GM23338 (cell line): ENCODE data around the gene NTF3. TPM values are rescaled to one million over a fixed set of nuclear protein-coding genes. Genes with fewer than 3 reads are reported as not detected.

Experiments used
- ATAC-seq: fragments of 200-7000 bp; cut with Tn5 transposase; 3 replicates; pipeline ENCODE4 v1.9.1; 2020
- DNase-seq: peaks from one replicate; pipeline ENCODE4 v3.0.0-alpha.2; 2015; ENCODE audit warnings: low spot score
- H2AFZ ChIP-seq: fragments of 200-600 bp; sonication (generic); 2 replicates; pipeline ENCODE4 v1.8.0; 2016; ENCODE audit warnings: antibody characterized with exemption, mild to moderate bottlenecking, moderate library complexity
- H3F3A ChIP-seq: fragments of 200-600 bp; sonication (generic); replicated peaks from 2 replicates; pipeline ENCODE4 v1.8.0; 2017; ENCODE audit warnings: antibody characterized with exemption, mixed run types, low read depth
- H3K27ac ChIP-seq: fragments of 200-600 bp; sonication (generic); 2 replicates; pipeline ENCODE4 v1.6.1; 2016; ENCODE audit warnings: low read depth
- H3K27me3 ChIP-seq: fragments of 200-600 bp; sonication (generic); 2 replicates; pipeline ENCODE4 v1.8.0; 2016; ENCODE audit warnings: mild to moderate bottlenecking, mixed run types, moderate library complexity; ENCODE audit not compliant: insufficient read depth
- H3K36me3 ChIP-seq: fragments of 200-600 bp; sonication (generic); 2 replicates; pipeline ENCODE4 v1.8.0; 2016; ENCODE audit warnings: mild to moderate bottlenecking; ENCODE audit not compliant: insufficient read depth
- H3K4me1 ChIP-seq: fragments of 200-600 bp; sonication (generic); 2 replicates; pipeline ENCODE4 v1.8.0; 2016; ENCODE audit warnings: mild to moderate bottlenecking, moderate library complexity; ENCODE audit not compliant: insufficient read depth
- H3K4me2 ChIP-seq: fragments of 200-600 bp; sonication (generic); 2 replicates; pipeline ENCODE4 v1.7.1; 2017; ENCODE audit warnings: mixed run types
- H3K4me3 ChIP-seq: fragments of 200-600 bp; sonication (generic); 2 replicates; pipeline ENCODE4 v1.6.1; 2016; ENCODE audit warnings: mixed run types
- H3K79me2 ChIP-seq: fragments of 200-600 bp; sonication (generic); replicated peaks from 2 replicates; pipeline ENCODE4 v1.8.0; 2017; ENCODE audit warnings: mild to moderate bottlenecking; ENCODE audit not compliant: insufficient read depth
- H3K9me2 ChIP-seq: fragments of 200-600 bp; sonication (generic); 2 replicates; pipeline ENCODE4 v1.8.0; 2017; ENCODE audit not compliant: insufficient read depth
- H4K20me1 ChIP-seq: fragments of 200-600 bp; sonication (generic); replicated peaks from 2 replicates; pipeline ENCODE4 v1.8.0; 2017; ENCODE audit warnings: mild to moderate bottlenecking; ENCODE audit not compliant: insufficient read depth
- H3K27ac Mint-ChIP-seq: 2 replicates; pipeline ENCODE4 v1.8.0; 2020; ENCODE audit warnings: inconsistent platforms, mild to moderate bottlenecking, moderate library complexity, mixed read lengths
- H3K27me3 Mint-ChIP-seq: 3 replicates; pipeline ENCODE4 v1.8.0; 2022; ENCODE audit warnings: low read depth, mild to moderate bottlenecking, moderate library complexity, mixed read lengths, inconsistent platforms; ENCODE audit not compliant: insufficient read depth, poor library complexity
- H3K36me3 Mint-ChIP-seq: 3 replicates; pipeline ENCODE4 v1.8.0; 2021; ENCODE audit warnings: low read depth, mild to moderate bottlenecking, inconsistent platforms, moderate library complexity, mixed read lengths
- H3K4me1 Mint-ChIP-seq: 3 replicates; pipeline ENCODE4 v1.8.0; 2020; ENCODE audit warnings: mild to moderate bottlenecking, inconsistent platforms, mixed read lengths
- H3K4me3 Mint-ChIP-seq: 3 replicates; pipeline ENCODE4 v1.8.0; 2021; ENCODE audit warnings: moderate library complexity, mild to moderate bottlenecking, inconsistent platforms, mixed read lengths
- H3K9me3 Mint-ChIP-seq: 3 replicates; pipeline ENCODE4 v1.8.0; 2020; ENCODE audit warnings: moderate library complexity, mild to moderate bottlenecking, inconsistent platforms, mixed read lengths
- EZH2 ChIP-seq: fragments of 200-600 bp; sonication (generic); IDR thresholded peaks from one replicate; pipeline ENCODE4 v1.8.0; 2017; ENCODE audit warnings: antibody characterized with exemption, mild to moderate bottlenecking, low read depth; ENCODE audit not compliant: unreplicated experiment
- NANOG ChIP-seq: IDR thresholded peaks from 2 replicates; pipeline ENCODE4 v1.6.1; 2016; ENCODE audit warnings: antibody characterized with exemption, borderline replicate concordance
- POLR2AphosphoS5 ChIP-seq: IDR thresholded peaks from 2 replicates; pipeline ENCODE4 v1.6.1; 2016; ENCODE audit warnings: antibody characterized with exemption, low read depth
- STAT1 ChIP-seq: IDR thresholded peaks from one replicate; pipeline ENCODE4 v1.6.1; 2016; ENCODE audit warnings: antibody characterized with exemption; ENCODE audit not compliant: unreplicated experiment
- ZNF462 ChIP-seq: fragments of 250-450 bp; sonication (Bioruptor Pico); IDR thresholded peaks from 2 replicates; pipeline ENCODE4 v1.5.0; 2020; ENCODE audit warnings: mild to moderate bottlenecking, moderate library complexity
- polyA plus RNA-seq: library from polyadenylated mRNA; unstranded; fragments of >200 nt; fragmentation: Nextera tagmentation; extraction: Ambion mirVana; gene quantifications from 2 replicates; pipeline ENCODE4 v1.2.1, GENCODE V29; 2016
- total RNA-seq: library from RNA; depleted of rRNA; stranded (reverse); fragments of >200 nt; shearing (Covaris generic); gene quantifications from 2 replicates; pipeline ENCODE4 v1.2.3, GENCODE V29; 2014
- TF ChIP-seq, protein P1 (sequence below): IDR thresholded peaks from one replicate; pipeline ENCODE4 v1.6.1; 2018; ENCODE audit warnings: antibody characterized with exemption; ENCODE audit not compliant: unreplicated experiment

The NTF3 gene
- total and polyA plus RNA-seq, 2 experiments from 2014 or later: 1.2 TPM; not detected in 1

GRCh38 chr12:5507401-5507935 lies 75.6 kb downstream of the NTF3 start:
- H3K9me2 ChIP-seq: no peaks in the 10 kb centered on the region
- ATAC-seq (no peak), DNase-seq (no peak)
- H3F3A ChIP-seq: no peaks in the 10 kb centered on the region
- peaks cover 16% of the 10 kb centered on the region for H3K4me1 Mint-ChIP-seq
- no peaks in the 10 kb centered on the region for H3K36me3 ChIP-seq
- peaks cover 4% of the 10 kb centered on the region; the same call in 1 of the 2 replicates for H3K4me1 ChIP-seq
- H3K79me2 ChIP-seq: no peaks in the 10 kb centered on the region
- no peaks in the 10 kb centered on the region; the same call in 2 of the 3 replicates for H3K36me3 Mint-ChIP-seq
- no peak overlapping the region for H3K4me3 Mint-ChIP-seq
- H3K27me3 Mint-ChIP-seq: peaks cover 7% of the 10 kb centered on the region
- H3K9me3 Mint-ChIP-seq: no peaks in the 10 kb centered on the region
- H3K27ac Mint-ChIP-seq: no peak overlapping the region
- TF ChIP-seq ZNF462 (CRISPR knock-in tag) (no peak), NANOG (no peak), POLR2AphosphoS5 (no peak), STAT1 (no peak), EZH2 (no peak)
- TF ChIP-seq, protein P1, sequence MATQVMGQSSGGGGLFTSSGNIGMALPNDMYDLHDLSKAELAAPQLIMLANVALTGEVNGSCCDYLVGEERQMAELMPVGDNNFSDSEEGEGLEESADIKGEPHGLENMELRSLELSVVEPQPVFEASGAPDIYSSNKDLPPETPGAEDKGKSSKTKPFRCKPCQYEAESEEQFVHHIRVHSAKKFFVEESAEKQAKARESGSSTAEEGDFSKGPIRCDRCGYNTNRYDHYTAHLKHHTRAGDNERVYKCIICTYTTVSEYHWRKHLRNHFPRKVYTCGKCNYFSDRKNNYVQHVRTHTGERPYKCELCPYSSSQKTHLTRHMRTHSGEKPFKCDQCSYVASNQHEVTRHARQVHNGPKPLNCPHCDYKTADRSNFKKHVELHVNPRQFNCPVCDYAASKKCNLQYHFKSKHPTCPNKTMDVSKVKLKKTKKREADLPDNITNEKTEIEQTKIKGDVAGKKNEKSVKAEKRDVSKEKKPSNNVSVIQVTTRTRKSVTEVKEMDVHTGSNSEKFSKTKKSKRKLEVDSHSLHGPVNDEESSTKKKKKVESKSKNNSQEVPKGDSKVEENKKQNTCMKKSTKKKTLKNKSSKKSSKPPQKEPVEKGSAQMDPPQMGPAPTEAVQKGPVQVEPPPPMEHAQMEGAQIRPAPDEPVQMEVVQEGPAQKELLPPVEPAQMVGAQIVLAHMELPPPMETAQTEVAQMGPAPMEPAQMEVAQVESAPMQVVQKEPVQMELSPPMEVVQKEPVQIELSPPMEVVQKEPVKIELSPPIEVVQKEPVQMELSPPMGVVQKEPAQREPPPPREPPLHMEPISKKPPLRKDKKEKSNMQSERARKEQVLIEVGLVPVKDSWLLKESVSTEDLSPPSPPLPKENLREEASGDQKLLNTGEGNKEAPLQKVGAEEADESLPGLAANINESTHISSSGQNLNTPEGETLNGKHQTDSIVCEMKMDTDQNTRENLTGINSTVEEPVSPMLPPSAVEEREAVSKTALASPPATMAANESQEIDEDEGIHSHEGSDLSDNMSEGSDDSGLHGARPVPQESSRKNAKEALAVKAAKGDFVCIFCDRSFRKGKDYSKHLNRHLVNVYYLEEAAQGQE: no peak
- no peaks in the 10 kb centered on the region for H4K20me1 ChIP-seq
- H3K4me2 ChIP-seq: no peak overlapping the region
- H3K27me3 ChIP-seq: no peaks in the 10 kb centered on the region
- no peak overlapping the region for H2AFZ ChIP-seq
- no peak overlapping the region for H3K4me3 ChIP-seq
- H3K27ac ChIP-seq: no peak overlapping the region
